OCI-LY3 (cell line): ENCODE data around the gene RPLP2.

Experiments used
- EZH2phosphoT487 ChIP-seq: fragments of 200-600 bp; shearing (Covaris generic); IDR thresholded peaks from 2 replicates; pipeline ENCODE4 v1.6.1; 2018; ENCODE audit warnings: antibody characterized with exemption, mixed run types, low read depth
- TF ChIP-seq, protein P1 (sequence below): fragments of 200-600, 300-600 bp; sonication (generic); IDR thresholded peaks from 2 replicates; pipeline ENCODE4 v1.5.1; 2014; ENCODE audit warnings: antibody characterized with exemption, low read length, low read depth

DNA sequence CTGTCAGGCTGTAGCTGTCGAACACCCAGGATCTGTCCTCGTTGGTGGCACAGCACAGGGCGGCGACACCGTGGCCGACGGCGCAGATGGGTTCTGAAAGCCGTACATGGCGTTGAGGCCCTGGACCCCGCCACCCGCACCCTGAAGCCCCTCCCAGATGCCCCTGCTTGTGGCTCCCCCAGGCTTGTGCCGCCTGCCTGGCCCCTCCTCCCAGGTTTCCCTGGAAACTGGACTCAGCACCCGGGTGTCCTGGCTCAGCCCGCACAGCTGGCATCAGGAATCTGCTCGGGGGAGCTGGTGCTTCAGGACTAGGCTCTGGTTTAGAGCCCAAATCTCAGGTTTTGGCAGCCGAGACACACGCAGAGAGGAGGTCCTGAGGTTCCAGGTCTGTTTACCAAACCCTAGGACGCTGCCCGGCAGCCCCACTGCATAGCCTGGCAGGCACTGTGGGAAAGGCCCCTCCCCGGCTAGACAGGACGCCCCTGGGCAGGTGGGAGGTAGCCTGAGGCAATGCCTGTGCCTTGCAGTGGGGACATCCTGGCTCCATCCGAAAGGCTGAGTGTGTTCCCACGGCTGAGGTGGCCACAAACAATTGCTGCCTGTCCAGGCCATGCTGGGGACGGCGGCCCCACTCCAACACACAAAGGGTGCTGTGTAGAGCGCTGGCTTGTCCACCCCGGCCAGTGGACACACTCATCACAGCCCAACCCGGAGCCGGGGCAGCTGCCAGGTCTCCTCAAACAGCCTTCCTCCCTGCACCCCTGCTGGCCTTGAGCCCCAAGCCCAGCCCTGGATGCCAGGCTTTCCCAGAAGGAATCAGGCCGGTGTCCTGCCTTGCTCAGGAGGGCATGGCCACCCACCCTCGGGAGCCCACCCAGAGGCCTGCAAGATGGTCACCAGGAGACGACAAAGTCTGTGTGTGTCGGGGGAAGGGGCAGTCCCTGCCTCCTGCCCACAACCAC lies 37.1 kb upstream of the RPLP2 start:
- TF ChIP-seq, protein P1, sequence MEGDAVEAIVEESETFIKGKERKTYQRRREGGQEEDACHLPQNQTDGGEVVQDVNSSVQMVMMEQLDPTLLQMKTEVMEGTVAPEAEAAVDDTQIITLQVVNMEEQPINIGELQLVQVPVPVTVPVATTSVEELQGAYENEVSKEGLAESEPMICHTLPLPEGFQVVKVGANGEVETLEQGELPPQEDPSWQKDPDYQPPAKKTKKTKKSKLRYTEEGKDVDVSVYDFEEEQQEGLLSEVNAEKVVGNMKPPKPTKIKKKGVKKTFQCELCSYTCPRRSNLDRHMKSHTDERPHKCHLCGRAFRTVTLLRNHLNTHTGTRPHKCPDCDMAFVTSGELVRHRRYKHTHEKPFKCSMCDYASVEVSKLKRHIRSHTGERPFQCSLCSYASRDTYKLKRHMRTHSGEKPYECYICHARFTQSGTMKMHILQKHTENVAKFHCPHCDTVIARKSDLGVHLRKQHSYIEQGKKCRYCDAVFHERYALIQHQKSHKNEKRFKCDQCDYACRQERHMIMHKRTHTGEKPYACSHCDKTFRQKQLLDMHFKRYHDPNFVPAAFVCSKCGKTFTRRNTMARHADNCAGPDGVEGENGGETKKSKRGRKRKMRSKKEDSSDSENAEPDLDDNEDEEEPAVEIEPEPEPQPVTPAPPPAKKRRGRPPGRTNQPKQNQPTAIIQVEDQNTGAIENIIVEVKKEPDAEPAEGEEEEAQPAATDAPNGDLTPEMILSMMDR: no peak
- no peak for TF ChIP-seq EZH2phosphoT487
